GM23248 (cell line): Measurements from ENCODE around the gene CSRNP3. TPM values are rescaled to one million over a fixed set of nuclear protein-coding genes. Genes with fewer than 3 reads are reported as not detected.

ENCODE experiments used
- DNase-seq: peaks from one replicate; pipeline ENCODE4 v3.0.0-alpha.2; 2015
- H2AFZ ChIP-seq: fragments of 200-600 bp; sonication (generic); 2 replicates; pipeline ENCODE4 v1.6.1; 2016; ENCODE audit warnings: antibody characterized with exemption
- H3F3A ChIP-seq: fragments of 200-600 bp; sonication (generic); 2 replicates; pipeline ENCODE4 v1.6.1; 2016; ENCODE audit warnings: mild to moderate bottlenecking, antibody characterized with exemption, mixed run types; ENCODE audit not compliant: insufficient read depth
- H3K27ac ChIP-seq: fragments of 200-600 bp; sonication (generic); 2 replicates; pipeline ENCODE4 v1.5.1; 2016; ENCODE audit warnings: mild to moderate bottlenecking
- H3K27me3 ChIP-seq: fragments of 200-600 bp; sonication (generic); replicated peaks from 2 replicates; pipeline ENCODE4 v1.6.1; 2016; ENCODE audit warnings: mild to moderate bottlenecking; ENCODE audit not compliant: insufficient read depth
- H3K36me3 ChIP-seq: fragments of 200-600 bp; sonication (generic); 2 replicates; pipeline ENCODE4 v1.6.1; 2016; ENCODE audit warnings: low read depth, mild to moderate bottlenecking
- H3K4me1 ChIP-seq: fragments of 200-600 bp; sonication (generic); 2 replicates; pipeline ENCODE4 v1.6.1; 2016; ENCODE audit warnings: mild to moderate bottlenecking; ENCODE audit not compliant: insufficient read depth
- H3K4me2 ChIP-seq: fragments of 200-600 bp; sonication (generic); one replicate; pipeline ENCODE4 v1.6.1; 2016; ENCODE audit warnings: mild to moderate bottlenecking; ENCODE audit not compliant: unreplicated experiment
- H3K4me3 ChIP-seq: fragments of 200-600 bp; sonication (generic); 2 replicates; pipeline ENCODE4 v1.5.1; 2016; ENCODE audit warnings: mild to moderate bottlenecking
- H3K79me2 ChIP-seq: fragments of 200-600 bp; sonication (generic); 2 replicates; pipeline ENCODE4 v1.6.1; 2016; ENCODE audit warnings: mild to moderate bottlenecking; ENCODE audit not compliant: insufficient read depth
- H3K9ac ChIP-seq: fragments of 200-600 bp; sonication (generic); 2 replicates; pipeline ENCODE4 v1.6.1; 2016; ENCODE audit warnings: mild to moderate bottlenecking
- H3K9me2 ChIP-seq: fragments of 200-600 bp; sonication (generic); 2 replicates; pipeline ENCODE4 v1.6.1; 2016; ENCODE audit warnings: mixed run types, mild to moderate bottlenecking, moderate library complexity; ENCODE audit not compliant: insufficient read depth
- H3K9me3 ChIP-seq: fragments of 200-600 bp; sonication (generic); one replicate; pipeline ENCODE4 v1.6.1; 2017; ENCODE audit warnings: low read depth
- H4K20me1 ChIP-seq: fragments of 200-600 bp; sonication (generic); 2 replicates; pipeline ENCODE4 v1.6.0; 2016; ENCODE audit not compliant: insufficient read depth
- EZH2 ChIP-seq: fragments of 200-600 bp; sonication (generic); IDR thresholded peaks from 2 replicates; pipeline ENCODE4 v1.6.1; 2018; ENCODE audit warnings: antibody characterized with exemption, mild to moderate bottlenecking; ENCODE audit not compliant: insufficient read depth, poor library complexity, severe bottlenecking
- EZH2phosphoT487 ChIP-seq: fragments of 200-600 bp; sonication (generic); IDR thresholded peaks from 2 replicates; pipeline ENCODE4 v1.6.1; 2018; ENCODE audit warnings: antibody characterized with exemption, moderate library complexity, mild to moderate bottlenecking, low read depth; ENCODE audit not compliant: insufficient read depth
- in situ Hi-C: fragments of 300-500 bp; cut with MboI; formaldehyde crosslinking; loops from 2 replicates; pipeline ENCODE4 v1.15.0; 2020
- polyA plus RNA-seq: library from polyadenylated mRNA; unstranded; fragments of >200 nt; fragmentation: Nextera tagmentation; extraction: Ambion mirVana; gene quantifications from 2 replicates; pipeline ENCODE4 v1.2.1, GENCODE V29; 2016
- total RNA-seq: library from RNA; depleted of rRNA; stranded (reverse); fragments of >200 nt; shearing (Covaris generic); gene quantifications from 2 replicates; pipeline ENCODE4 v1.2.3, GENCODE V29; 2014; rRNA removed

Gene CSRNP3
- total and polyA plus RNA-seq, 2 experiments from 2014 or later, result 0.43 to 0.73 TPM

DNA sequence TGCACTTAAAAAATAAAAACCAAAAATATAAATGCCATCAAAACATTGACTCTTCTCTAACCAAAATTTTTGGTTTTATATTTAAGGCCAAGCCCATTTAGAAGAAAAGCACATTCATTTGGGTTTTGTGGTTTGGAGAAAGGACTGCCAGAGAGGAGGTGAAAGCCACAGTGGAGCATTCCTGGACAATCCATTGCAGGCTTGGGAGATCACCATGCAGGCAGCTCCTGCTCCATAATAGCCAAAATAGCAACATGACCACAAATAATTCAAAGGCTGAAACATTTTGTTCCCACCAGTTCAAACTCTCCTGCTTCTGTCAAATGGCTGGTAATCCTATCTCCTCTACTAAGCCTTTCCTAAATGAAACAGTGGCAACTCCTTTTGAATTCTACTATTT is 251.0 kb downstream of the CSRNP3 start:
- 0 out of 2 replicates have a peak, but pooled peaks have one; percentile 32 for TF ChIP-seq EZH2phosphoT487
- no peak for TF ChIP-seq EZH2

DNA sequence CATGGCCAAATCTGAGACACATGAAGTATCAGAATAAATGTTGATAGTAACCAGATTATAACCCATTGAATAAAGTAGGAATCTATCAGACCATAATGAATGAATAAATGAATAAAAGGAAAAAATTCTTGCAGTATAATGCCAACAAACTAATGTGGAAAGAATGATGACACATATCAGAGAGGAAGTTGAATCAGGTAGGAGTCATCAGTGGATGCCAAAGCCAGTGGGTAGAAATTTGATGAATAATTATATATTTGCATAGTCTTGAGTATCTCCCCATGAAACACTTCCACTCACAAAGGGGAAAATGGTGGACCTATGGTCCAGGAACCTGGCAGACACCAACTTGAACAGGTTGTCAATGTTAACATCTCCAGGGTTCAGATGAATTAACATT is 255.9 kb downstream of the CSRNP3 start:
- Histone ChIP-seq H2AFZ (no peak overlapping the region), H3K9me3 (no peaks in the 10 kb centered on the region), H3K9ac (no peak overlapping the region), H4K20me1 (no peaks in the 10 kb centered on the region), H3K36me3 (no peaks in the 10 kb centered on the region), H3K27ac (peak overlapping the region; percentile 54), H3K4me3 (no peak overlapping the region), H3K9me2 (no peaks in the 10 kb centered on the region; the same call in 1 of the 2 replicates), H3K27me3 (no peaks in the 10 kb centered on the region), H3K4me1 (peaks cover 31% of the 10 kb centered on the region), H3K79me2 (no peaks in the 10 kb centered on the region), H3F3A (peaks cover 15% of the 10 kb centered on the region; the same call in 1 of the 2 replicates), H3K4me2 (peak overlapping the region; percentile 57)
- in situ Hi-C loops, result no loop called here
- DNase-seq, result peak; percentile 90
- no peak for TF ChIP-seq EZH2phosphoT487
- no peak for TF ChIP-seq EZH2

More for the DNA sequence above, 251.0 kb downstream of the CSRNP3 start:
- in situ Hi-C loops, result no loop called here
- peaks cover 32% of the 10 kb centered on the region for H3K4me1 ChIP-seq
- no peaks in the 10 kb centered on the region for H4K20me1 ChIP-seq
- H3K27me3 ChIP-seq, result no peaks in the 10 kb centered on the region
- no peaks in the 10 kb centered on the region for H3K79me2 ChIP-seq
- H3K4me2 ChIP-seq, result peak overlapping the region; percentile 41
- H3F3A ChIP-seq, result peaks cover 16% of the 10 kb centered on the region
- H3K4me3 ChIP-seq, result 0 out of 2 replicates have a peak overlapping the region, but pooled peaks have one; percentile 12
- peak; percentile 79 for DNase-seq
- peak overlapping the region; percentile 58 for H3K27ac ChIP-seq
- H3K9me2 ChIP-seq, result no peaks in the 10 kb centered on the region; the same call in 1 of the 2 replicates
- H2AFZ ChIP-seq, result peak overlapping the region; percentile 37
- no peaks in the 10 kb centered on the region for H3K9me3 ChIP-seq
- H3K36me3 ChIP-seq, result no peaks in the 10 kb centered on the region
- H3K9ac ChIP-seq, result no peak overlapping the region

Other genes with a start within 250 kb of the CSRNP3 start
- gene SCN2A, start 230.3 kb upstream of the CSRNP3 start, total RNA-seq, result 1.1 and 2.2 TPM in 2 replicates
- 1.6 and 1.8 TPM in 2 replicates for gene SCN2A, start 230.3 kb upstream of the CSRNP3 start, polyA plus RNA-seq